HCT116 (cell line): Measurements from ENCODE around the gene ARIH2. TPM values are rescaled to one million over a fixed set of nuclear protein-coding genes. Genes with fewer than 3 reads are reported as not detected.
"Not testable (repeated sequence)": the region's sequence is repeated elsewhere in the genome, so short reads cannot be mapped to it uniquely, and the experiment has no call there.

Source experiments
- ATAC-seq: fragments of 200-7000 bp; cut with Tn5 transposase; 2 replicates; pipeline ENCODE4 v1.9.1; 2020; ENCODE audit warnings: mild to moderate bottlenecking, moderate library complexity
- BruUV-seq: library from RNA; stranded (reverse); fragments of 400-500 nt; replicated peaks from 2 replicates; lab custom pipeline; 2021; lab: Mats Ljungman, UMichigan
- CTCF ChIA-PET: fragments of 300-600 bp; sonication (Branson Sonifier 250); formaldehyde crosslinking; loops from one replicate; lab custom pipeline; 2021; ENCODE audit warnings: antibody characterized with exemption; lab: Charles Lee
- POLR2A ChIA-PET: fragments of 300-600, 350-600 bp; sonication (Branson Sonifier 250); formaldehyde crosslinking; loops from one replicate; lab custom pipeline; 2021; ENCODE audit warnings: antibody characterized with exemption; lab: Charles Lee
- RAD21 ChIA-PET, 2 experiments: fragments of 300-600 bp; sonication (Branson Sonifier 250); formaldehyde crosslinking; loops; one replicate each; lab custom pipeline; 2023; ENCODE audit warnings: low total read pairs in 2 of 2; ENCODE audit not compliant: uncharacterized antibody in 2 of 2, unreplicated experiment in 2 of 2, low non-redundant PET in 1 of 2; lab: Charles Lee
- DNase-seq: peaks from one replicate; pipeline ENCODE4 v3.0.0-alpha.2; 2010; ENCODE audit warnings: low read depth, low spot score
- H2AFZ ChIP-seq: fragments of 200-600 bp; shearing (Covaris generic), sonication (generic); 2 replicates; pipeline ENCODE4 v1.6.1; 2017; ENCODE audit warnings: low read depth, mixed run types, mixed read lengths, antibody characterized with exemption, low read length; ENCODE audit not compliant: poor library complexity, severe bottlenecking
- H3K27ac ChIP-seq: 2 replicates; pipeline ENCODE4 v1.5.1; 2012; ENCODE audit warnings: low read depth, low read length
- H3K27me3 ChIP-seq: fragments of 200-600 bp; sonication (generic); 2 replicates; pipeline ENCODE4 v1.6.1; 2016; ENCODE audit warnings: mixed run types, low read length, mixed read lengths; ENCODE audit not compliant: insufficient read depth
- H3K36me3 ChIP-seq, 2 experiments: fragments of 200-500 bp in 1 of 2; fragments of 200-600 bp in 1 of 2; sonication (Bioruptor generic) in 1 of 2; sonication (generic) in 1 of 2; 2 replicates each; pipeline versions ENCODE4 v1.5.1 to v1.6.1; 2014 to 2016; ENCODE audit warnings: low read length in 2 of 2, inconsistent platforms in 1 of 2, mixed read lengths in 1 of 2, mixed run types in 1 of 2; ENCODE audit not compliant: insufficient read depth in 2 of 2, control insufficient read depth in 1 of 2
- H3K4me1 ChIP-seq, 2 experiments: fragments of 200-600 bp in 1 of 2; sonication (generic) in 1 of 2; 2 replicates each; pipeline versions ENCODE4 v1.5.1 to v1.6.1; 2012 to 2017; ENCODE audit warnings: low read length in 2 of 2, inconsistent platforms in 1 of 2, mild to moderate bottlenecking in 1 of 2, mixed read lengths in 1 of 2, mixed run types in 1 of 2, moderate library complexity in 1 of 2; ENCODE audit not compliant: insufficient read depth in 2 of 2, control insufficient read depth in 1 of 2
- H3K4me2 ChIP-seq: fragments of 200-600 bp; sonication (generic); 2 replicates; pipeline ENCODE4 v1.6.1; 2017; ENCODE audit warnings: mixed run types, low read length, mixed read lengths
- H3K4me3 ChIP-seq, 2 experiments: fragments of 200-600 bp in 1 of 2; sonication (generic) in 1 of 2; replicated peaks in 1 of 2; 2 replicates each; pipeline ENCODE4 v1.5.1; 2011 to 2016; ENCODE audit warnings: low read length in 2 of 2, control low read depth in 1 of 2, low read depth in 1 of 2, mild to moderate bottlenecking in 1 of 2, mixed read lengths in 1 of 2, mixed run types in 1 of 2
- H3K79me2 ChIP-seq: fragments of 200-600 bp; sonication (generic); 2 replicates; pipeline ENCODE4 v1.6.1; 2017; ENCODE audit warnings: mild to moderate bottlenecking, mixed run types, low read length, moderate library complexity, mixed read lengths; ENCODE audit not compliant: insufficient read depth
- H3K9ac ChIP-seq: fragments of 200-600 bp; sonication (generic); 2 replicates; pipeline ENCODE4 v1.6.1; 2016; ENCODE audit warnings: low read length, mixed read lengths
- H3K9me2 ChIP-seq: fragments of 200-600 bp; sonication (generic), shearing (Covaris generic); 2 replicates; pipeline ENCODE4 v1.6.1; 2017; ENCODE audit warnings: mixed run types, mild to moderate bottlenecking, moderate library complexity; ENCODE audit not compliant: insufficient read depth
- H3K9me3 ChIP-seq, 2 experiments: fragments of 200-500 bp in 1 of 2; fragments of 200-600 bp in 1 of 2; sonication (Bioruptor generic) in 1 of 2; sonication (generic) in 1 of 2; 2 replicates each; pipeline ENCODE4 v1.6.1; 2014 to 2017; ENCODE audit warnings: low read length in 2 of 2, mixed read lengths in 2 of 2, inconsistent platforms in 1 of 2, low read depth in 1 of 2, mild to moderate bottlenecking in 1 of 2, mixed run types in 1 of 2, moderate library complexity in 1 of 2; ENCODE audit not compliant: control insufficient read depth in 1 of 2, insufficient read depth in 1 of 2
- H4K20me1 ChIP-seq: fragments of 200-600 bp; sonication (generic), shearing (Covaris generic); 2 replicates; pipeline ENCODE4 v1.6.1; 2017; ENCODE audit warnings: mixed run types, mild to moderate bottlenecking, moderate library complexity; ENCODE audit not compliant: insufficient read depth
- CTCF ChIP-seq, 3 experiments: fragments of 200-600 bp in 1 of 3; sonication (generic) in 1 of 3; IDR thresholded peaks in 2 of 3; conservative IDR thresholded peaks in 1 of 3; 2 replicates each; pipeline ENCODE4 v1.5.1; 2012 to 2017; ENCODE audit warnings: low read depth in 2 of 3, low read length in 2 of 3, antibody characterized with exemption in 1 of 3, borderline replicate concordance in 1 of 3, control low read depth in 1 of 3, mild to moderate bottlenecking in 1 of 3, mixed read lengths in 1 of 3, mixed run types in 1 of 3, moderate library complexity in 1 of 3; ENCODE audit not compliant: insufficient read depth in 1 of 3
- JUND ChIP-seq: IDR thresholded peaks from 2 replicates; pipeline ENCODE4 v1.6.1; 2012
- SIN3A ChIP-seq: IDR thresholded peaks from 2 replicates; pipeline ENCODE4 v1.6.1; 2012; ENCODE audit warnings: low read depth
- SRF ChIP-seq: IDR thresholded peaks from 2 replicates; pipeline ENCODE4 v1.6.1; 2012; ENCODE audit warnings: low read depth
- ZFX ChIP-seq: fragments of 450-650 bp; IDR thresholded peaks from 2 replicates; pipeline ENCODE4 v1.6.1; 2017
- ZNF274 ChIP-seq: fragments of 200-500 bp; sonication (Bioruptor generic); IDR thresholded peaks from 2 replicates; pipeline ENCODE4 v1.6.1; 2014; ENCODE audit warnings: mild to moderate bottlenecking, low read depth, low read length, inconsistent platforms
- intact Hi-C: fragments of 100-400 bp; cut with micrococcal nuclease; formaldehyde crosslinking; loops from 2 replicates; pipeline ENCODE4 v1.10.0; 2022
- total RNA-seq: library from RNA; stranded (reverse); gene quantifications from one replicate; pipeline ENCODE4 v1.2.1, GENCODE V29; 2021; ENCODE audit not compliant: unreplicated experiment
- TF ChIP-seq, protein P1 (sequence below): IDR thresholded peaks from 2 replicates; pipeline ENCODE4 v1.6.1; 2012

The ARIH2 gene
- total RNA-seq, 1 experiment from 2014 or later: 105 TPM

DNA sequence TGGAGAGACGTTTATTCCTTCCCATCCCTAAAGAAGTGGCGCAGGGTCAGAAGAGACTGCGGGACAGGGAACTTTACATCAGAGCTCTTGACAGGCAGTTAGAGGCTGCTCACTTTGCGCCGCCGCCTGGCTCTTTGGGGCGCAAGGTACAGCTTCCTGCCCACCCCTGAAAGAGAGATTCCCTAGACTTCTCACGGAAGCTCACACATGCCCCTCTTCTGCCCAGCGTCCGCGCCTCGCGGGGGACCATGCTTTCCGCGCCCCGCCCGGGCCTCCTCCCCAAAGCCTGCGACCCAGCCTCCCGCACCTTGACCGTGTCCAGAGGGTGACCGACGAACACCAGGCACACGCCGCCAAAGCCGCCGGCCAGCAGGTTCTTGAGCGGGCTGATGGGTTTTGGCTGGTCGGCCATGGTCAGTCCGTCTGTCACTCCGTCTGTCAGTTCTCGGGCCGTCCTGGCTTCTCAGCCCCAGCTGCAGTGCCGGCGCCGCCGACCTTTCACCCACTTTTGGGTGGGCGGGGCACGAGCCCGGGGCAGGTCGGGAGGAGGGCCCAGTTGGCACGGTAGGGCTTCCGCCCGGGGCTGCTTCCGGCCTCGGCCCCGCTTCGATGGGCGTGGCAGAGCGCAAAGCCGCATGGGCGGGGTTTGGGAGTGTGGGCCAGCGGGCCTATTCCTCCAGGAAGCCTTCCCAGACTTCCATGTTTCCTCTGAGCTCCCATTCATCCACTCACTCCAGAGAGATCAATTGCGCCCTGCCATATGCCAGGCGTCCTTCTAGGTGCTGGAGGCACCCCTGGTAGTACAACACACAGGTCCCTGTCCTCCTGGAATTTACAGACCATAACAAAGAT is 20.0 kb upstream of the ARIH2 start, which contains the start of gene SLC25A20 (continued):
- no peak for TF ChIP-seq CTCF (IDR thresholded peaks at IDR 0.05 in 2 of 3, conservative IDR thresholded peaks at IDR 0.05 in 1 of 3; ENCODE audit: borderline replicate concordance in 1 of 3, insufficient read depth in 1 of 3, low read depth in 2 of 3, low read length in 2 of 3)
- no peak for TF ChIP-seq ZNF274
- peak; percentile 85 for TF ChIP-seq SIN3A
- TF ChIP-seq JUND: no peak
- TF ChIP-seq SRF: peak; percentile 47; the same call in 1 of the 2 replicates

- ChIA-PET CTCF (no interaction called here), POLR2A (interaction anchor here (1.5 kb wide), 1 partner anchor 10 kb away, joined by 3 read pairs; no protein-coding TSS in a partner anchor), RAD21 (no interaction called here)
- peak overlapping the region; percentile 76 for H3K4me2 ChIP-seq
- DNase-seq (no peak), ATAC-seq (no peak)
- peaks cover 7 to 18% of the 10 kb centered on the region in 2 experiments; a peak in 3 of 4 replicates for H3K4me1 ChIP-seq
- H3K4me3 ChIP-seq: peak overlapping the region; percentile 63 to 69
- H3K9me2 ChIP-seq: no peaks in the 10 kb centered on the region
- no peaks in the 10 kb centered on the region for H3K9me3 ChIP-seq
- peak overlapping the region; percentile 26; the same call in 1 of the 2 replicates for H3K27ac ChIP-seq
- intact Hi-C loops: no loop called here
- no peaks in the 10 kb centered on the region for H3K27me3 ChIP-seq
- H3K79me2 ChIP-seq: no peaks in the 10 kb centered on the region
- 0 out of 2 replicates have a peak, but pooled peaks have one; percentile 36 for TF ChIP-seq ZFX
- TF ChIP-seq, protein P1, sequence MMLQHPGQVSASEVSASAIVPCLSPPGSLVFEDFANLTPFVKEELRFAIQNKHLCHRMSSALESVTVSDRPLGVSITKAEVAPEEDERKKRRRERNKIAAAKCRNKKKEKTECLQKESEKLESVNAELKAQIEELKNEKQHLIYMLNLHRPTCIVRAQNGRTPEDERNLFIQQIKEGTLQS: no peak
- H3K9ac ChIP-seq: peak overlapping the region; percentile 54
- BruUV-seq: no TSS peak
- H2AFZ ChIP-seq: peak overlapping the region; percentile 98
- H4K20me1 ChIP-seq: no peaks in the 10 kb centered on the region
- no peaks in the 10 kb centered on the region for H3K36me3 ChIP-seq
Measured at GRCh38 chr3:48899273-48899672, 19.4 kb upstream of the ARIH2 start.

DNA sequence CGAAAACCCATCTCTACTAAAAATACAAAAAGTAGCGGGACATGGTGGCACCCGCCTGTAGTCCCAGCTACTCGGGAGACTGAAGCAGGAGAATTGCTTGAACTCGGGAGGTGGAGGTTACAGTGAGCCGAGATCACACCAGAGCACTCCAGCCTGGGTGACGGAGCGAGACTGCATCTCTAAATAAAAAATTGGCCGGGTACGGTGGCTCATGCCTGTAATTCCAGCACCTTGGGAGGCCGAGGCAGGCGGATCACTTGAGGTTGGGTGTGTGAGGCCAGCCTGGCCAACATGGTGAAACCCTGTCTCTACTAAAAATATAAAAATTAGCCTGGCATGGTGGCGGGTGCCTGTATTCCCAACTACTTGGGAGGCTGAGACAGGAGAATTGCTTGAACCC is 11.6 kb upstream of the ARIH2 start:
- H3K4me2 ChIP-seq, DNase-seq, H3K36me3 ChIP-seq, H3K79me2 ChIP-seq, BruUV-seq, H3K9me2 ChIP-seq, RAD21 ChIA-PET, H4K20me1 ChIP-seq, POLR2A ChIA-PET, H3K27ac ChIP-seq, H3K4me3 ChIP-seq, H3K4me1 ChIP-seq, H3K9me3 ChIP-seq, intact Hi-C loops, ATAC-seq, CTCF ChIA-PET, H2AFZ ChIP-seq, H3K27me3 ChIP-seq, H3K9ac ChIP-seq: not testable (repeated sequence)
